ENCODE measurements around the gene PLCH2.

GRCh38 chr1:2520206-2520605 is 44.1 kb downstream of the PLCH2 start:
- TF ChIP-seq ZHX2 (IDR thresholded peaks at IDR 0.05; ENCODE audit: low read depth) (no peak), ZHX2 (CRISPR knock-in tag; IDR thresholded peaks at IDR 0.05; ENCODE audit: borderline replicate concordance) (no peak), ZNF792 (CRISPR knock-in tag; IDR thresholded peaks at IDR 0.05) (no peak), CSRNP2 (CRISPR knock-in tag; conservative IDR thresholded peaks at IDR 0.05; ENCODE audit: low read depth) (no peak), NFE2L2 (IDR thresholded peaks at IDR 0.05; ENCODE audit: low read length) (no peak), POLR2AphosphoS5 (IDR thresholded peaks at IDR 0.05; ENCODE audit: low read depth, low read length) (no peak), HIVEP1 (CRISPR knock-in tag; IDR thresholded peaks at IDR 0.05) (no peak), MXI1 (IDR thresholded peaks at IDR 0.05; ENCODE audit: borderline replicate concordance, low read depth, low read length) (no peak), CTCF (CRISPR knock-in tag; IDR thresholded peaks at IDR 0.05) (no peak), ZNF747 (CRISPR knock-in tag; IDR thresholded peaks at IDR 0.05; ENCODE audit: borderline replicate concordance) (no peak), STAG1 (CRISPR knock-in tag; IDR thresholded peaks at IDR 0.05) (no peak), ZNF33B (CRISPR knock-in tag; IDR thresholded peaks at IDR 0.05) (no peak), KLF12 (CRISPR knock-in tag; IDR thresholded peaks at IDR 0.05; ENCODE audit: borderline replicate concordance) (no peak)

All from HepG2 (cell line).